SU-DHL-6 (cell line): ENCODE results near the gene FIGNL2.

Experiments
- H2AFZ ChIP-seq: fragments of 200-600 bp; sonication (generic); 2 replicates; pipeline ENCODE4 v1.6.1; 2014; ENCODE audit warnings: low read depth, mild to moderate bottlenecking, moderate library complexity, mixed read lengths, antibody characterized with exemption, low read length; ENCODE audit not compliant: severe bottlenecking
- H3F3A ChIP-seq: fragments of 200-600 bp; shearing (Covaris generic); 2 replicates; pipeline ENCODE4 v1.6.0; 2016; ENCODE audit warnings: antibody characterized with exemption, mild to moderate bottlenecking; ENCODE audit not compliant: insufficient read depth
- H3K27ac ChIP-seq: fragments of 200-600 bp; sonication (generic); 2 replicates; pipeline ENCODE4 v1.5.1; 2016; ENCODE audit warnings: low read depth, mild to moderate bottlenecking, low read length, moderate library complexity, mixed read lengths
- H3K27me3 ChIP-seq: fragments of 200-600 bp; sonication (generic), shearing (Covaris generic); 2 replicates; pipeline ENCODE4 v1.6.0; 2014; ENCODE audit warnings: mild to moderate bottlenecking, low read length
- H3K36me3 ChIP-seq: fragments of 200-600 bp; sonication (generic); 2 replicates; pipeline ENCODE4 v1.6.1; 2014; ENCODE audit warnings: mild to moderate bottlenecking, low read length, mixed read lengths
- H3K4me2 ChIP-seq: fragments of 300-600, 200-600 bp; shearing (Covaris generic), sonication (generic); 2 replicates; pipeline ENCODE4 v1.6.0; 2014; ENCODE audit warnings: low read length, low read depth, mild to moderate bottlenecking; ENCODE audit not compliant: poor library complexity, severe bottlenecking
- H3K4me3 ChIP-seq: fragments of 200-600 bp; sonication (generic); 2 replicates; pipeline ENCODE4 v1.5.1; 2014; ENCODE audit warnings: antibody characterized with exemption, low read length, mild to moderate bottlenecking, mixed read lengths; ENCODE audit not compliant: insufficient read depth, poor library complexity, severe bottlenecking
- H3K79me2 ChIP-seq: fragments of 200-600 bp; sonication (generic); 2 replicates; pipeline ENCODE4 v1.6.1; 2014; ENCODE audit warnings: mild to moderate bottlenecking, low read length, moderate library complexity; ENCODE audit not compliant: insufficient read depth
- H3K9ac ChIP-seq: fragments of 200-600 bp; sonication (generic); 2 replicates; pipeline ENCODE4 v1.7.0; 2014; ENCODE audit warnings: mild to moderate bottlenecking, low read length
- H3K9me2 ChIP-seq: fragments of 200-600 bp; sonication (generic); replicated peaks from 2 replicates; pipeline ENCODE4 v1.6.1; 2014; ENCODE audit warnings: low read length; ENCODE audit not compliant: insufficient read depth
- H3K9me3 ChIP-seq: fragments of 200-600 bp; sonication (generic); 2 replicates; pipeline ENCODE4 v1.6.1; 2014; ENCODE audit warnings: low read length, mixed read lengths; ENCODE audit not compliant: insufficient read depth
- H4K20me1 ChIP-seq: fragments of 200-600 bp; sonication (generic); 2 replicates; pipeline ENCODE4 v1.6.1; 2014; ENCODE audit warnings: low read depth, mild to moderate bottlenecking, antibody characterized with exemption, low read length, moderate library complexity, mixed read lengths
- EZH2phosphoT487 ChIP-seq: fragments of 200-600 bp; sonication (generic), shearing (Covaris generic); conservative IDR thresholded peaks from 2 replicates; pipeline ENCODE4 v1.6.1; 2018; ENCODE audit warnings: mild to moderate bottlenecking, antibody characterized with exemption, low read length, moderate library complexity, mixed read lengths
- TF ChIP-seq, protein P1 (sequence below): fragments of 200-600 bp; sonication (generic); IDR thresholded peaks from one replicate; pipeline ENCODE4 v1.5.1; 2017; ENCODE audit warnings: antibody characterized with exemption, mild to moderate bottlenecking, low read length, moderate library complexity; ENCODE audit not compliant: insufficient read depth, poor library complexity, severe bottlenecking

Gene FIGNL2

DNA sequence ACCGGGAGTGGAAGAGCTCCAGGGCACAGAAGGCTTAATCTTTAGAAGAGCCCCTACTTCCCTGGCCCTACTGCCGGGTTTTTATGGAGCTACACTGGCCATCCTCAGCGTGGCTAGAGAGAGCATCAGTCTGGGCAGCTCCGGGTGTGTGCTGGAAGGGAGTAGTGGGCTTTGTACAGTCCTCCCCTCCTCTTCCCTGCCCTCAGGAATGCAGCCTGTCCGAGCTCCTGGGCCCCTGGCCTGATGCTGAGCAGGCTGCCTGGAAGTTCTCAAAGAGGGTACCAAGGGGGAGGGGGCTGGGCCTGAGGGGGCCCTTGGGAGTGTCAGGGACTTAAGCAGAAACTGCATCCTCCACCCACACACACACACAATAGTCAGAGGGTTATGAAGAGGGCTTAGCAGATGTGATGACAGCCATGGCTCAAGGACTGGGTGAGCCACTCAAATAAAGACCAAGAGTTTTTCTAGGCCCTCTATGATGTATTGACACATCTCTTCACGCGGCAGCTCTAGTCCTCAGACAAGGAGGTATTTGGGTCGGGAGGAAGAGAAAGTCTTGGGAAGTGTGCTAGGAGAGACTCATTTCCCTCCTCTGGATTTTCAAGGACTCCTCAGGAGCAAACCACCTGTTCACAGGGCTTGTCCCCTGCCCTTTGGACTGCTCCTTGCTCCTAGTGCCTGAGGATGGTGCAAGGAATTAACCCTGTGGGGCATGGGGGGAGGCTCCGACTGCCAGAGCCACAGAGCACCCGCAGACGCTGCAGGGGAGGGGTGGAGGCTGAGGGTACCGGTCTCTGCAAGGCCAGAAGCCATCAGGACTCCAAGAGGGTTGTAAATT lies 16.5 kb upstream of the FIGNL2 start:
- H3K27ac ChIP-seq = no peak overlapping the region
- H3K36me3 ChIP-seq = no peaks in the 10 kb centered on the region
- H3K4me3 ChIP-seq = no peak overlapping the region
- no peaks in the 10 kb centered on the region for H3F3A ChIP-seq
- H3K9me2 ChIP-seq = no peaks in the 10 kb centered on the region
- no peaks in the 10 kb centered on the region for H4K20me1 ChIP-seq
- no peak overlapping the region for H3K4me2 ChIP-seq
- H3K9me3 ChIP-seq = no peaks in the 10 kb centered on the region
- no peaks in the 10 kb centered on the region for H3K79me2 ChIP-seq
- no peaks in the 10 kb centered on the region for H3K27me3 ChIP-seq
- H3K9ac ChIP-seq = no peak overlapping the region
- no peak overlapping the region for H2AFZ ChIP-seq
- no peak for TF ChIP-seq EZH2phosphoT487
- TF ChIP-seq, protein P1, sequence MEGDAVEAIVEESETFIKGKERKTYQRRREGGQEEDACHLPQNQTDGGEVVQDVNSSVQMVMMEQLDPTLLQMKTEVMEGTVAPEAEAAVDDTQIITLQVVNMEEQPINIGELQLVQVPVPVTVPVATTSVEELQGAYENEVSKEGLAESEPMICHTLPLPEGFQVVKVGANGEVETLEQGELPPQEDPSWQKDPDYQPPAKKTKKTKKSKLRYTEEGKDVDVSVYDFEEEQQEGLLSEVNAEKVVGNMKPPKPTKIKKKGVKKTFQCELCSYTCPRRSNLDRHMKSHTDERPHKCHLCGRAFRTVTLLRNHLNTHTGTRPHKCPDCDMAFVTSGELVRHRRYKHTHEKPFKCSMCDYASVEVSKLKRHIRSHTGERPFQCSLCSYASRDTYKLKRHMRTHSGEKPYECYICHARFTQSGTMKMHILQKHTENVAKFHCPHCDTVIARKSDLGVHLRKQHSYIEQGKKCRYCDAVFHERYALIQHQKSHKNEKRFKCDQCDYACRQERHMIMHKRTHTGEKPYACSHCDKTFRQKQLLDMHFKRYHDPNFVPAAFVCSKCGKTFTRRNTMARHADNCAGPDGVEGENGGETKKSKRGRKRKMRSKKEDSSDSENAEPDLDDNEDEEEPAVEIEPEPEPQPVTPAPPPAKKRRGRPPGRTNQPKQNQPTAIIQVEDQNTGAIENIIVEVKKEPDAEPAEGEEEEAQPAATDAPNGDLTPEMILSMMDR = no peak

DNA sequence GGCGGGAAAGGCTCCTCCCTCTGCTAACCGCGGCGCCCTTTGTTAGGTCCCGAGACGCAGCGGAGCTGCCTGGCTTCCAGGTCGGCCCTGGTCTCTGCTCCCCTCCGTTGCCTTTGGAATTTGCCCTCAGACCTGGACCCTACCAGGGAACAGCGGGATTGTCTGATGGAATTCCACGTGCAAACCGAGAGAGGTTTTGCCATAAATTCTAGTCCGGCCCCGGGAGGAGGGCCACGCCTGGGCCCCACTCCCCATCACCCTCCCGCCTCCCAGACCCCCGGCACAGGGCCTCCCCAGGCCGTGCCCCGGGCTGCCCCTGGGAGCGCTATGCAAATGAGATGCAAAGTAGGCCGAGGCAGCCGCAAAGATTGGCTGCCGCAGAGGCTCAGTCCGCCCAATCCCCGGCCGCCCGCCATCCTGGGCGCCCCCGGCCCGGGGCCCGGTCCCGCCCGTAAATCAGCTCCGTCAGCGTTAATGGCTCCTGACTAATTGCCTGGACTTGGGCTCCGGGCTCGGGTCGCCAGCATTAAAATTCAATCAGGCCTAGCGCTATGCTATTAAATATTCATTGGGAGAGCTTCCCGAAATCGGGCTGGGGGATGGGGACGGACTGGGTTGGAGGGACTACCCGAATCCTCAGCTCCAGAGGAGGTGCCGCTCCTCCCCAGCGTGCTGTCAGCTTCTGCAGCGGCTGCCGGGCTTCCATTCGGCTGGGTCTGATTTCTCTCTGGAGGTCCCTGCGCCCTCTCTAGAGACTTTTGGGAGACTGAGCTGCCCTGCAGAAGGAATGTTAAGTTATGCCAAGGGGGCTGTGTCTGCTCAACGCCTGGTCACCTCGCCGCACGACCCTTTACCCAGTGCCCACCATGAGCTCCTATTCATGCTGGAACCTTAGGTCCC lies 15.7 kb upstream of the FIGNL2 start:
- Histone ChIP-seq H3K9me2 (no peaks in the 10 kb centered on the region), H3K4me2 (no peak overlapping the region), H3K4me3 (no peak overlapping the region), H3K27ac (no peak overlapping the region), H3K9me3 (no peaks in the 10 kb centered on the region), H3F3A (no peaks in the 10 kb centered on the region), H3K36me3 (no peaks in the 10 kb centered on the region), H3K79me2 (no peaks in the 10 kb centered on the region), H4K20me1 (no peaks in the 10 kb centered on the region), H3K27me3 (no peaks in the 10 kb centered on the region), H2AFZ (no peak overlapping the region), H3K9ac (no peak overlapping the region)
- TF ChIP-seq EZH2phosphoT487 = no peak
- TF ChIP-seq, protein P1 = no peak

DNA sequence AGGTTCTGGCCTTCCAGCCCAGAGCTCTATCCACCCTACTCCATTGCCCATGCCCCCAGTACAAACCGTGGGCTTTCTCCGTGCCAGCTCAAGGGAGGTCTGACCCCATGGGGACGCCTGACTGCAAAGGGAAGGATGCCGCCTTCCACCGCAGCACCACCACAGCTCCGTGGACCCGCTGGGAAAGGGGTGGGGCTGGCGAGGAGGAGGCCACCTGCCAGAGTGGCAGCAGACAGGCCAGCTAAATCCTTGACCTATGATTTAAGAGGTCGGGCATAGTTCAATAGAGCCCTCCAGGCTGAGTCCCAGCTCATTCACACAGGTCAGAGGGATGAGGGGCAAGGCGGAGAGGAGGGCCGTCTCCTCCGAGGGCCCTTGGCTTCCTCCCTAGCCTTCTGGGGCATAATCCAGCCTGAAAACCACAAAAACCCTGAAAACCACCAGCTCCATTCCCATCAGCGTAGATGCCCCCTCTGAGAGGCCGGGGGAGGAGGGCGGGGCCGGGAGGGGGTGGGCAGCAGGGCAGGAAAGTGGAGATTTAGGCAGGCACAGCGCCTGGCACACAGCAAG lies 14.9 kb upstream of the FIGNL2 start:
- Histone ChIP-seq H3K27me3 (no peaks in the 10 kb centered on the region), H2AFZ (no peak overlapping the region), H3K36me3 (no peaks in the 10 kb centered on the region), H3K79me2 (no peaks in the 10 kb centered on the region), H3K27ac (no peak overlapping the region), H3K9me3 (no peaks in the 10 kb centered on the region), H3K4me2 (no peak overlapping the region), H4K20me1 (no peaks in the 10 kb centered on the region), H3K9ac (no peak overlapping the region), H3K9me2 (no peaks in the 10 kb centered on the region), H3K4me3 (no peak overlapping the region), H3F3A (no peaks in the 10 kb centered on the region)
- TF ChIP-seq, protein P1 = no peak
- no peak for TF ChIP-seq EZH2phosphoT487
